AG09319 (cell line): ENCODE results near the gene SAP25.
"Not testable (repeated sequence)": the region's sequence is repeated elsewhere in the genome, so short reads cannot be mapped to it uniquely, and the experiment has no call there.

Source experiments
- DNase-seq: peaks from one replicate; pipeline ENCODE4 v3.0.0-alpha.2; 2010; ENCODE audit warnings: low read depth; ENCODE audit errors: extremely low read depth
- CTCF ChIP-seq: IDR thresholded peaks from 2 replicates; pipeline ENCODE4 v1.5.1; 2011; ENCODE audit warnings: low read depth, mild to moderate bottlenecking, inconsistent platforms, low read length, moderate library complexity

The SAP25 gene

DNA sequence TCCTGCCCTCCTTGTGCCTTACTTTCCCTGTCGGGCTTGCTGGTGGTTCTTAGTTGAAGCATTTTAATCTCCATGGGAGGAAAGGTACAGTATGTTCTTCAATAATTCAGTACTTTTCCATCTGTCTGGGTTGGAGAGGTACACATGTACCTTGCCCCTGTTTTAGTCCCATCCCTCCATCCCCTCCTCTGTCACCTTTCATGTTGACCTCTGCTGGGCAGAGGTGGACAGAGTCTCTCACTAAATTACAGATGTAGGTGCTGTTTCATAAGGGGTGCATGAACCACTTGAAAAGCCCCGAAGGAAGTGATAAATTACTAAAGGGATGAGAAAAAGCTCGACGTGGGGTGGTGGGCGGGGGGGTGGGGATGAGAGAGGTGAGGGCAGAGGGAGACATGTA is 29.3 kb downstream of the SAP25 start:
- TF ChIP-seq CTCF: no peak

GRCh38 chr7:100543586-100543985 is 30.1 kb downstream of the SAP25 start:
- DNase-seq: no peak
- TF ChIP-seq CTCF: no peak

More for the DNA sequence above, 29.3 kb downstream of the SAP25 start:
- DNase-seq: no peak

DNA sequence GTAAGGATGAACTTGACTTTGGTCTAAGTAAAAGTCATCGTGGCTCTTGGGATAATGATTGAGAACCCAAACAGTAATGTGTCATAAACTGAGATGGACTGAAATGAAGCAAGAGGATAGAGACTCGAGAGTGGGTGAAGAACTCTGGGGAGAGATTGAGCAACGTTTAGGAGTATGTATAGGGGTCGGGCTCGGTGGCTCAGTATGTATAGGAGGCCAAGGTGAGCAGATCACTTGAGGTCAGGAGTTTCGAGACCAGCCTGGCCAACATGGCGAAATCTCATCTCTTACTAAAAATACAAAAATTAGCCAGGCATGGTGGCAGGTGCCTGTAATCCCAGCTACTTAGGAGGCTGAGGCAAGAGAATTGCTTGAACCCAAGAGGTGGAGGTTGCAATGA is 32.4 kb downstream of the SAP25 start:
- DNase-seq: not testable (repeated sequence)

- no peak for TF ChIP-seq CTCF
- no peak for DNase-seq
Observed at GRCh38 chr7:100540073-100540723, 33.5 kb downstream of the SAP25 start.

GRCh38 chr7:100539436-100540006 is 34.2 kb downstream of the SAP25 start:
- DNase-seq: no peak
- TF ChIP-seq CTCF: no peak

- peak; percentile 99 for DNase-seq
- TF ChIP-seq CTCF: no peak
Observed at GRCh38 chr7:100538654-100539435, 34.9 kb downstream of the SAP25 start, which contains the start of gene AGFG2. AGFG2 (plus strand) TSS chr7:100539203; CDS start chr7:100539347, 144 bp downstream.

- no peak for DNase-seq
Observed at GRCh38 chr7:100538348-100538653, 35.4 kb downstream of the SAP25 start.

DNA sequence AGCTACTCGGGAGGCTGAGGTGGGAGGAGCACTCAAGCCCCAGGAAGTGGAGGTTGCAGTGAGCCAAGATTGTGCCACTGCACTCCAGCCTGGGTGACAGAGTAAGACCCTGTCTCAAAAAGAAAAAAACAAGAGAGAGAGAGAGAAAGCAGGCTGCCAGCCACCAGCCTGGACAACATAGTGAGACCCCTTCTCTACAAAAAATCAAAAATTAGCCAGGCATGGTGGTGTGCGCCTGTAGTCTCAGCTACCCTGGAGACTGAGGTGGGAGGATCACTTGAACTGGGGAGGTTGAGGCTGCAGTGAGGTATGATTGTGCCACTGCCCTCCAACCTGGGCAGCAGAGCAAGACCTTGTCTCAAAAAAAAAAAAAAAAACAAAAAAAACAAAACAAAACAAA is 37.0 kb downstream of the SAP25 start:
- not testable (repeated sequence) for DNase-seq

More at GRCh38 chr7:100538348-100538653, 35.4 kb downstream of the SAP25 start:
- TF ChIP-seq CTCF: no peak

DNA sequence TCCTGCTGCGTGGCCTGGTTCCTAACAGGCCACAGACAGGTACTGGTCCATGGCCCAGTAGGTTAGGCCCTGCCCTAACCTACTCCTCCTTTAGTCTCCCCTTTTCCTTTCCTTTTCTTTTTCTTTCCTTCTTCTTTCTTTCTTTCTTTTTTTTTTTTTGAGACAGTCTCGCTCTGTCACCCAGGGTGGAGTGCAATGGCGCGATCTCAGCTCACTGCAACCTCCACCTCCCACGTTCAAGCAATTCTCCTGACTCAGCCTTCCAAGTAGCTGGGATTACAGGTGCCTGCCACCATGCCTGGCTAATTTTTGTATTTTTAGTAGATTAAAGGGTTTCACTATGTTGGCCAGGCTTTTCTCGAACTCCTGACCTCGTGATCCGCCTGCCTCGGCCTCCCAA is 37.7 kb downstream of the SAP25 start:
- DNase-seq: not testable (repeated sequence)
